ENCODE data around the gene ALDH1A3.

ALDH1A3 gene

GRCh38 chr15:100939791-100940190 lies 60.2 kb downstream of the ALDH1A3 start:
- H3K27me3 ChIP-seq = no peaks in the 10 kb centered on the region
- peaks cover 25 to 36% of the 10 kb centered on the region in 2 experiments for H3K4me1 ChIP-seq (ENCODE audit: control insufficient read depth in 1 of 2, insufficient read depth in 1 of 2, low read depth in 1 of 2, low read length in 1 of 2)
- TF ChIP-seq, protein P1, sequence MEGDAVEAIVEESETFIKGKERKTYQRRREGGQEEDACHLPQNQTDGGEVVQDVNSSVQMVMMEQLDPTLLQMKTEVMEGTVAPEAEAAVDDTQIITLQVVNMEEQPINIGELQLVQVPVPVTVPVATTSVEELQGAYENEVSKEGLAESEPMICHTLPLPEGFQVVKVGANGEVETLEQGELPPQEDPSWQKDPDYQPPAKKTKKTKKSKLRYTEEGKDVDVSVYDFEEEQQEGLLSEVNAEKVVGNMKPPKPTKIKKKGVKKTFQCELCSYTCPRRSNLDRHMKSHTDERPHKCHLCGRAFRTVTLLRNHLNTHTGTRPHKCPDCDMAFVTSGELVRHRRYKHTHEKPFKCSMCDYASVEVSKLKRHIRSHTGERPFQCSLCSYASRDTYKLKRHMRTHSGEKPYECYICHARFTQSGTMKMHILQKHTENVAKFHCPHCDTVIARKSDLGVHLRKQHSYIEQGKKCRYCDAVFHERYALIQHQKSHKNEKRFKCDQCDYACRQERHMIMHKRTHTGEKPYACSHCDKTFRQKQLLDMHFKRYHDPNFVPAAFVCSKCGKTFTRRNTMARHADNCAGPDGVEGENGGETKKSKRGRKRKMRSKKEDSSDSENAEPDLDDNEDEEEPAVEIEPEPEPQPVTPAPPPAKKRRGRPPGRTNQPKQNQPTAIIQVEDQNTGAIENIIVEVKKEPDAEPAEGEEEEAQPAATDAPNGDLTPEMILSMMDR (IDR thresholded peaks at IDR 0.05) = no peak
- no peaks in the 10 kb centered on the region for H3K9me3 ChIP-seq
- no peaks in the 10 kb centered on the region for H3K36me3 ChIP-seq
- peak overlapping the region; percentile 82 for H3K27ac ChIP-seq
- no peak overlapping the region for H3K4me3 ChIP-seq (ENCODE audit: low read depth in 1 of 2, low read length in 1 of 2)

DNA sequence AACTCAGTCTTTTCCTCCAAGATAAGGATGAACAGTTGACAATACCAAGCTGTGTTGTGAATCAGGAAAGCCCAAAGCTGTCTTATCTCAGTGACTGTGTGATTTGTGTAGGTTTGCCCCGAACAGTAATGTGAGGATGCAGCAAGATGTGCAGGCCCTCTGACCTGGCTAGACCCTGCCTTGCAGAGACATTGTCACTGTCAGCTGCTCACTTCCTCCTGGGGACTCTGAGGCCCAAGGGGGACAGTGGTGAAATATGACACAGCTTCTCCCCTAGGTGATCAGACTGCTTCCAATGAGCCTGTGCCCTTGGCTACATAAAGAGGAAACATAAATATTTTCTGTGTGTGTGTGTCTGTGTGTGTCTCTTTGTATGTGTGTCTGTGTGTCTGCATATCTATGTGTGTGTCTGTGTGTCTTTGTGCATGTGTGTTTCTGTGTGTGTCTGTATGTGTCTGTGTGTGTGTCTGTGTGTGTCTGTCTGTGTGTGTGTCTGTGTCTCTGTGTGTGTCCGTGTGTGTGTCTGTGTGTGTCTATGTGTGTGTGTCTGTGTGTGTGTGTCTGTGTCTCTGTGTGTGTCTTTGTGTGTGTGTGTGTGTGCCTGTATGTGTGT lies 61.2 kb downstream of the ALDH1A3 start:
- TF ChIP-seq, protein P1 (IDR thresholded peaks at IDR 0.05) = no peak

GRCh38 chr15:100941536-100941935 lies 61.9 kb downstream of the ALDH1A3 start:
- TF ChIP-seq, protein P1 (IDR thresholded peaks at IDR 0.05) = no peak
- Histone ChIP-seq H3K4me1 (ENCODE audit: control insufficient read depth in 1 of 2, insufficient read depth in 1 of 2, low read depth in 1 of 2, low read length in 1 of 2) (peaks cover 16 to 24% of the 10 kb centered on the region in 2 experiments), H3K27ac (peak overlapping the region; percentile 82), H3K9me3 (no peaks in the 10 kb centered on the region), H3K4me3 (ENCODE audit: low read depth in 1 of 2, low read length in 1 of 2) (no peak overlapping the region), H3K36me3 (no peaks in the 10 kb centered on the region), H3K27me3 (no peaks in the 10 kb centered on the region)

More for the DNA sequence above, 61.2 kb downstream of the ALDH1A3 start:
- Histone ChIP-seq H3K36me3 (no peaks in the 10 kb centered on the region), H3K27me3 (no peaks in the 10 kb centered on the region), H3K4me3 (ENCODE audit: low read depth in 1 of 2, low read length in 1 of 2) (peak overlapping the region in 1 of 2 experiments; percentile 2), H3K27ac (peak overlapping the region; percentile 82), H3K9me3 (no peaks in the 10 kb centered on the region), H3K4me1 (ENCODE audit: control insufficient read depth in 1 of 2, insufficient read depth in 1 of 2, low read depth in 1 of 2, low read length in 1 of 2) (peaks cover 16 to 25% of the 10 kb centered on the region in 2 experiments)

DNA sequence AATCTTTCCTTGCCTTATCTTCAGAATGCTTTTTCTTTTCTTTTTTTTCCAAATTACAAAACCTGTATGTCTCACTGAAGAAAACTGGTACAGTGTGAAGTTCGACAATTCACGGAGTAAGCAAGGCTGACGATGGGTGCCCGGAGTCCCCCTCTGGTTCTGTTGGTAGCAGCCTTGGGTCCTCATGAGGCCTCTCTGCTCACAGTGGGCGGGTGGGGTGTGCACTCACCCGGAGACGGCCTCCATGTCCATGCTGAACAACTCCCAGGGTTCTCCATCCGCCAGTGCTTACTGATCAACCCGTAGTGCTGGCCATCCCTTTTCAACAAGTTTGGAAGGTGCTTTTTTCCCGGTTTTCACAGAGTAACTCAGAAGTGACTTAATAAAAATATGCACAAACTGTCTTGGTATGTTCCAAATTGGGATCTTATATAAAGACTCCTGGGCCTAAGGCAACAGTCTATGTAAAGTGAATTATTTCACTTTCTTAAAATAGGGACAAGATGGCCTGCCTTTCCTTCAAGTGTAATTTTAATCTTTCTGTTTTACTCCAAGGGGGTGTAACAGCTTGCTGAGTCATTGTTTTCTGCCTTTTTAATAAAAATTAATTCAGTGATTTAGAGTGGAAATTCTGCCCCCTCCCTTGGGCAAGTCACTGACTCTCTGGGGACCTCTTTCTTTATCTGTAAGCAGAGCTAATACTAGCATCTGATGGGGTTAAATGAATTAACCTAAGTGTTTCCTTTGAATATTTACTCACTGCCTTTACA lies 63.2 kb downstream of the ALDH1A3 start:
- Histone ChIP-seq H3K36me3 (no peaks in the 10 kb centered on the region), H3K27ac (no peak overlapping the region), H3K9me3 (no peaks in the 10 kb centered on the region), H3K4me1 (ENCODE audit: control insufficient read depth in 1 of 2, insufficient read depth in 1 of 2, low read depth in 1 of 2, low read length in 1 of 2) (peaks cover 16 to 24% of the 10 kb centered on the region in 2 experiments), H3K27me3 (no peaks in the 10 kb centered on the region), H3K4me3 (ENCODE audit: low read depth in 1 of 2, low read length in 1 of 2) (no peak overlapping the region)
- TF ChIP-seq, protein P1 (IDR thresholded peaks at IDR 0.05) = no peak

DNA sequence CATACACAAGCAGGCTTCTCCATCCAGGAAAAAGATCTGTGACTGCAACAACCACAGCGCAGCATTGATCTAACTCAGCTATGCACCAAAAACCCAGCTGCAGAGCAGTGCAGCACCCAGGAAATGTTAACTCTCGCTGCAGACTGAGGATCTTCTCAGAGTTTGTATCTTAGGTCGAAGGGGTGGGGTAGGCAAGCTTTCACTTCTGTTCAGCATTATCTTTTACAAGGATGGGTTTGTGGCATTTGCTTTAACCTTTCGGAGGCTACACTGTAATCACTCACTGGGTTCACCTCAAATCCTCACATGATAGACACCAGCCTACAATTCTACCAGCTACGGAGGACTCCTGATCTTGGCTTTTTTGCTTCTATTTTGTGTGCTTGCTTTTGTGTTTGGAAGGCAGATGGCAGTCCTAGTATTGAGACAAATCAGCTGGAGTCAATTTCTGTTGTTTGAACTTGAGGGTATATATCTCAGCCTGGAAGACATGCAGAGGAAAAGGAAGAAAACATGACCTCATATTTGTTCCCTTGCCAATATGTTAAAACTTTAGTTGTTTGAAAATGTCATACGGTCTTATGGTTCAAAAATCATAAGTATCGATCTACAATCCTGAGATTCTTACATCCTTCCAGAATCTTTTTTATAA lies 64.7 kb downstream of the ALDH1A3 start:
- Histone ChIP-seq H3K27ac (no peak overlapping the region), H3K4me1 (ENCODE audit: control insufficient read depth in 1 of 2, insufficient read depth in 1 of 2, low read depth in 1 of 2, low read length in 1 of 2) (peaks cover 16 to 24% of the 10 kb centered on the region in 2 experiments), H3K27me3 (no peaks in the 10 kb centered on the region), H3K36me3 (no peaks in the 10 kb centered on the region), H3K4me3 (ENCODE audit: low read depth in 1 of 2, low read length in 1 of 2) (no peak overlapping the region), H3K9me3 (no peaks in the 10 kb centered on the region)
- TF ChIP-seq, protein P1 (IDR thresholded peaks at IDR 0.05) = no peak
